ENCODE data around the gene MKKS. TPM values are rescaled to one million over a fixed set of nuclear protein-coding genes. Genes with fewer than 3 reads are reported as not detected.

The MKKS gene
- total and polyA plus RNA-seq, 2 of the 13 experiments (the other 11 are each of a cell fraction or from before 2014, with no cell fraction given): 26.7 to 34.5 TPM

GRCh38 chr20:10483691-10484090, 49.7 kb upstream of the MKKS start:
- Histone ChIP-seq H3K79me2 (ENCODE audit: insufficient read depth, low read length) (no peaks in the 10 kb centered on the region), H3K27ac (ENCODE audit: extremely low read length, insufficient read depth, low read length) (no peak overlapping the region), H3K9ac (ENCODE audit: insufficient read depth, low read depth, low read length) (no peak overlapping the region), H3K27me3 (ENCODE audit: control insufficient read depth in 1 of 2, insufficient read depth in 2 of 2, low read length in 2 of 2) (no peaks in the 10 kb centered on the region), H3K9me3 (ENCODE audit: low read length) (no peaks in the 10 kb centered on the region), H2AFZ (ENCODE audit: low read length) (no peak overlapping the region), H3K4me1 (ENCODE audit: insufficient read depth, low read length) (peaks cover 2% of the 10 kb centered on the region; the same call in 1 of the 2 replicates), H4K20me1 (ENCODE audit: insufficient read depth, low read length) (no peaks in the 10 kb centered on the region), H3K36me3 (replicated peaks in 1 of 2; ENCODE audit: control insufficient read depth in 1 of 2, insufficient read depth in 2 of 2, low read length in 2 of 2) (no peaks in the 10 kb centered on the region), H3K4me2 (ENCODE audit: low read depth, low read length) (no peak overlapping the region), H3K4me3 (replicated peaks in 1 of 3; ENCODE audit: insufficient read depth in 1 of 3, low read depth in 2 of 3, low read length in 3 of 3) (no peak overlapping the region)
- ChIA-PET POLR2A (no interaction called here), CTCF (ENCODE audit: low intra/inter-chr PET ratio, low total read pairs) (no interaction called here)
- ATAC-seq: no peak
- no peak for FAIRE-seq
- BruUV-seq (replicated peaks): no TSS peak
- in situ Hi-C loops (cut with HindIII; ENCODE audit: extremely low pct_ligation_motif_present, low pct_unique_long_range_greater_than_20kb): no loop called here
- intact Hi-C loops (cut with micrococcal nuclease; ENCODE audit: unreplicated experiment): no loop called here
- 94% methylated on average over 2 of the region's 2 CpGs for WGBS (ENCODE audit: low lambda C conversion rate)
- no peak for DNase-seq (ENCODE audit: low spot score)
- TF ChIP-seq ZNF484 (CRISPR knock-in tag; IDR thresholded peaks at IDR 0.05; ENCODE audit: borderline replicate concordance, low read depth): no peak
- TF ChIP-seq DRAP1 (CRISPR knock-in tag; IDR thresholded peaks at IDR 0.05): no peak
- no peak for TF ChIP-seq ZBTB43 (CRISPR knock-in tag; conservative IDR thresholded peaks at IDR 0.05)
- no peak for TF ChIP-seq HOXA7 (CRISPR knock-in tag; IDR thresholded peaks at IDR 0.05)
- no peak for TF ChIP-seq ZBTB20 (CRISPR knock-in tag; IDR thresholded peaks at IDR 0.05; ENCODE audit: borderline replicate concordance, low read depth)
- no peak for TF ChIP-seq ZBTB34 (CRISPR knock-in tag; IDR thresholded peaks at IDR 0.05)
- no peak for TF ChIP-seq DNMT3B (CRISPR knock-in tag; conservative IDR thresholded peaks at IDR 0.05)
- no peak for TF ChIP-seq DNMT1 (CRISPR knock-in tag; IDR thresholded peaks at IDR 0.05)
- TF ChIP-seq SYNCRIP (IDR thresholded peaks at IDR 0.05; ENCODE audit: insufficient read depth, low read depth, low read length): no peak
- no peak for TF ChIP-seq PRMT3 (CRISPR knock-in tag; IDR thresholded peaks at IDR 0.05; ENCODE audit: borderline replicate concordance, low read depth)
- no peak for TF ChIP-seq ATRX (CRISPR knock-in tag; IDR thresholded peaks at IDR 0.05; ENCODE audit: borderline replicate concordance)
- no peak for TF ChIP-seq HDAC1 (CRISPR knock-in tag; IDR thresholded peaks at IDR 0.05)
- no peak for TF ChIP-seq ATF6 (CRISPR knock-in tag; conservative IDR thresholded peaks at IDR 0.05)
- no peak for TF ChIP-seq ZNF24 (IDR thresholded peaks at IDR 0.05)
- TF ChIP-seq ZNF460 (CRISPR knock-in tag; IDR thresholded peaks at IDR 0.05; ENCODE audit: borderline replicate concordance): no peak
- TF ChIP-seq ZNF513 (CRISPR knock-in tag; conservative IDR thresholded peaks at IDR 0.05): no peak
- TF ChIP-seq CENPT (CRISPR knock-in tag; IDR thresholded peaks at IDR 0.05; ENCODE audit: low read depth): no peak
- no peak for TF ChIP-seq TAF15 (IDR thresholded peaks at IDR 0.05; ENCODE audit: low read depth, low read length, poor library complexity, severe bottlenecking)

Data from HepG2 (cell line).